22Rv1 (cell line): Measurements from ENCODE around the gene CCDC188.

Source experiments
- ZFX ChIP-seq: fragments of 450-650 bp; IDR thresholded peaks from 2 replicates; pipeline ENCODE4 v1.6.1; 2017; ENCODE audit warnings: antibody characterized with exemption, borderline replicate concordance
- TF ChIP-seq, protein P1 (sequence below): fragments of 450-650 bp; IDR thresholded peaks from 2 replicates; pipeline ENCODE4 v1.5.1; 2017; ENCODE audit warnings: mild to moderate bottlenecking

DNA sequence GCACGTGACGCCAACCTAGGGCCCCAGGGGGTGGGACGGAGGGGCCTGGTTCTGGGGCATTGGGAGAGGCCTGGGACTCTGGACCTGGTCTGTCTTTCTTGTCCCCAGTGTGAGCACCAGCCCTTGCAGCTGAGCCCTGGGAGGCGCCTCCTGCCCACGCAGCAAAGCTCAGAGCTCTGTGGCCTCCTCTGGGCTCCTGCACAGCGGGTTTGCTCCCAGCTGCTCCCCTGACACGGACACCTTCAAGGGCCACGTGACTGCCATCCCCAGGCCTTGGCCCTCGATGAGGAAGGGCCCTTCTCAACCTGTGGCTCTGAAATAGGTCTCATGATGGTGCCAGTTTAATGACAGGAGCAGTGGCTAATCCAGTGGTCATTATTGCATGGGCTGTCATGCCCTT, 31.5 kb upstream of the CCDC188 start:
- TF ChIP-seq, protein P1, sequence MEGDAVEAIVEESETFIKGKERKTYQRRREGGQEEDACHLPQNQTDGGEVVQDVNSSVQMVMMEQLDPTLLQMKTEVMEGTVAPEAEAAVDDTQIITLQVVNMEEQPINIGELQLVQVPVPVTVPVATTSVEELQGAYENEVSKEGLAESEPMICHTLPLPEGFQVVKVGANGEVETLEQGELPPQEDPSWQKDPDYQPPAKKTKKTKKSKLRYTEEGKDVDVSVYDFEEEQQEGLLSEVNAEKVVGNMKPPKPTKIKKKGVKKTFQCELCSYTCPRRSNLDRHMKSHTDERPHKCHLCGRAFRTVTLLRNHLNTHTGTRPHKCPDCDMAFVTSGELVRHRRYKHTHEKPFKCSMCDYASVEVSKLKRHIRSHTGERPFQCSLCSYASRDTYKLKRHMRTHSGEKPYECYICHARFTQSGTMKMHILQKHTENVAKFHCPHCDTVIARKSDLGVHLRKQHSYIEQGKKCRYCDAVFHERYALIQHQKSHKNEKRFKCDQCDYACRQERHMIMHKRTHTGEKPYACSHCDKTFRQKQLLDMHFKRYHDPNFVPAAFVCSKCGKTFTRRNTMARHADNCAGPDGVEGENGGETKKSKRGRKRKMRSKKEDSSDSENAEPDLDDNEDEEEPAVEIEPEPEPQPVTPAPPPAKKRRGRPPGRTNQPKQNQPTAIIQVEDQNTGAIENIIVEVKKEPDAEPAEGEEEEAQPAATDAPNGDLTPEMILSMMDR, result no peak
- no peak for TF ChIP-seq ZFX
